ENCODE measurements around the gene TTYH3. TPM values are rescaled to one million over a fixed set of nuclear protein-coding genes. Genes with fewer than 3 reads are reported as not detected.

Gene TTYH3
- total and polyA plus RNA-seq, 2 of the 13 experiments (the other 11 are each of a cell fraction or from before 2014, with no cell fraction given), result 26.3 to 50.0 TPM

GRCh38 chr7:2661096-2661449 is 29.3 kb downstream of the TTYH3 start:
- no peak overlapping the region for H2AFZ ChIP-seq (ENCODE audit: low read length)

More at GRCh38 chr7:2661096-2661449, 29.3 kb downstream of the TTYH3 start:
- TF ChIP-seq ZNF83 (CRISPR knock-in tag; IDR thresholded peaks at IDR 0.05; ENCODE audit: borderline replicate concordance) (no peak), AGO1 (IDR thresholded peaks at IDR 0.05; ENCODE audit: low read depth, low read length, poor library complexity, severe bottlenecking) (peak; percentile 18), HNRNPLL (IDR thresholded peaks at IDR 0.05; ENCODE audit: low read depth, low read length, poor library complexity, severe bottlenecking) (peak; percentile 23), ZNF280D (CRISPR knock-in tag; IDR thresholded peaks at IDR 0.05) (no peak), HNRNPL (IDR thresholded peaks at IDR 0.05; ENCODE audit: low read depth, low read length) (0 out of 2 replicates have a peak, but pooled peaks have one; percentile 11), ZFY (CRISPR knock-in tag; IDR thresholded peaks at IDR 0.05) (peak; percentile 21; the same call in 1 of the 2 replicates), IKZF5 (CRISPR knock-in tag; IDR thresholded peaks at IDR 0.05) (0 out of 2 replicates have a peak, but pooled peaks have one; percentile 14), AGO2 (optimal IDR thresholded peaks at IDR 0.05; ENCODE audit: low read depth, low read length) (peak; percentile 65)
- ChIA-PET POLR2A (interaction anchor here (0.7 kb wide), 1 partner anchor 213 kb away, joined by 4 read pairs; no protein-coding TSS in a partner anchor), CTCF (ENCODE audit: low intra/inter-chr PET ratio, low total read pairs) (no interaction called here)
- Histone ChIP-seq H3K9me3 (ENCODE audit: low read length) (no peaks in the 10 kb centered on the region), H3K9ac (ENCODE audit: insufficient read depth, low read depth, low read length) (no peak overlapping the region), H3K79me2 (ENCODE audit: insufficient read depth, low read length) (no peaks in the 10 kb centered on the region), H3K4me1 (ENCODE audit: insufficient read depth, low read length) (peaks cover 26% of the 10 kb centered on the region), H3K27me3 (ENCODE audit: control insufficient read depth in 1 of 2, insufficient read depth in 2 of 2, low read length in 2 of 2) (no peaks in the 10 kb centered on the region), H4K20me1 (ENCODE audit: insufficient read depth, low read length) (peaks cover 7% of the 10 kb centered on the region; the same call in 1 of the 2 replicates), H3K27ac (ENCODE audit: extremely low read length, insufficient read depth, low read length) (no peak overlapping the region), H3K4me2 (ENCODE audit: low read depth, low read length) (no peak overlapping the region), H3K36me3 (replicated peaks in 1 of 2; ENCODE audit: control insufficient read depth in 1 of 2, insufficient read depth in 2 of 2, low read length in 2 of 2) (peaks cover 22 to 28% of the 10 kb centered on the region in 2 experiments), H3K4me3 (replicated peaks in 1 of 3; ENCODE audit: insufficient read depth in 1 of 3, low read depth in 2 of 3, low read length in 3 of 3) (no peak overlapping the region)
- WGBS (ENCODE audit: low lambda C conversion rate), result 100% methylated on average over 1 of the region's 10 CpGs
- in situ Hi-C loops (cut with HindIII; ENCODE audit: extremely low pct_ligation_motif_present, low pct_unique_long_range_greater_than_20kb), result no loop called here
- no peak for FAIRE-seq
- ATAC-seq, result no peak
- DNase-seq (ENCODE audit: low spot score), result no peak
- no TSS peak for BruUV-seq (replicated peaks)
- intact Hi-C loops (cut with micrococcal nuclease; ENCODE audit: unreplicated experiment), result no loop called here

All from HepG2 (cell line).